K562 (cell line): ENCODE data around the gene LY6G6D. TPM values are rescaled to one million over a fixed set of nuclear protein-coding genes. Genes with fewer than 3 reads are reported as not detected.

Experiments used
- ATF1 ChIP-seq, 2 experiments: fragments of 450-650 bp in 1 of 2; IDR thresholded peaks; 2 replicates each; pipeline ENCODE4 v1.6.1; 2016; ENCODE audit warnings: missing compliant biosample characterization in 1 of 2, missing genetic modification characterization in 1 of 2
- CEBPG ChIP-seq, 3 experiments: fragments of 200-800 bp in 1 of 3; sonication (Bioruptor generic) in 1 of 3; sonication (generic) in 1 of 3; formaldehyde crosslinking in 1 of 3; IDR thresholded peaks in 2 of 3; conservative IDR thresholded peaks in 1 of 3; 2 replicates each; pipeline versions ENCODE4 v1.6.1 to v1.8.0; 2016 to 2022; ENCODE audit warnings: missing compliant biosample characterization in 2 of 3, missing genetic modification characterization in 2 of 3, mild to moderate bottlenecking in 1 of 3, missing genetic modification reagents in 1 of 3
- CREM ChIP-seq: IDR thresholded peaks from 2 replicates; pipeline ENCODE4 v1.6.1; 2014; ENCODE audit warnings: antibody characterized with exemption, low read depth
- DPF2 ChIP-seq: fragments of 450-650 bp; IDR thresholded peaks from 2 replicates; pipeline ENCODE4 v1.6.1; 2016
- EGR1 ChIP-seq: fragments of 450-650 bp; conservative IDR thresholded peaks from 2 replicates; pipeline ENCODE4 v1.6.1; 2017; ENCODE audit warnings: mild to moderate bottlenecking
- ELF4 ChIP-seq: fragments of 450-650 bp; formaldehyde crosslinking; IDR thresholded peaks from 2 replicates; pipeline ENCODE4 v1.4.0; 2022; ENCODE audit warnings: missing genetic modification characterization
- HLTF ChIP-seq: fragments of 450-650 bp; IDR thresholded peaks from 2 replicates; pipeline ENCODE4 v1.6.1; 2016
- HNRNPLL ChIP-seq: fragments of 200-400 bp; formaldehyde crosslinking; IDR thresholded peaks from 2 replicates; pipeline ENCODE4 v1.6.1; 2017; ENCODE audit warnings: low read length, low read depth, mild to moderate bottlenecking; ENCODE audit not compliant: poor library complexity, severe bottlenecking
- KAT7 ChIP-seq: sonication (generic); formaldehyde crosslinking; IDR thresholded peaks from 2 replicates; pipeline ENCODE4 v1.8.0; 2022; ENCODE audit warnings: missing genetic modification reagents, mild to moderate bottlenecking, borderline replicate concordance
- L3MBTL2 ChIP-seq: fragments of 450-650 bp; IDR thresholded peaks from 2 replicates; pipeline ENCODE4 v1.6.1; 2016; ENCODE audit warnings: mild to moderate bottlenecking, moderate library complexity
- SMAD2 ChIP-seq: fragments of 150-350 bp; IDR thresholded peaks from 2 replicates; pipeline ENCODE4 v1.6.1; 2014; ENCODE audit warnings: low read depth, mild to moderate bottlenecking, low read length
- TEAD1 ChIP-seq, 2 experiments: fragments of 450-650 bp in 1 of 2; sonication (generic) in 1 of 2; formaldehyde crosslinking; IDR thresholded peaks; 2 replicates each; pipeline versions ENCODE4 v1.4.0 to v1.8.0; 2020 to 2022; ENCODE audit warnings: mild to moderate bottlenecking in 2 of 2, missing genetic modification reagents in 1 of 2
- THRAP3 ChIP-seq: fragments of 450-650 bp; IDR thresholded peaks from 2 replicates; pipeline ENCODE4 v1.6.1; 2016; ENCODE audit warnings: mild to moderate bottlenecking, inconsistent platforms, borderline replicate concordance
- XRCC3 ChIP-seq: fragments of 450-650 bp; IDR thresholded peaks from 2 replicates; pipeline ENCODE4 v1.6.1; 2017; ENCODE audit warnings: mild to moderate bottlenecking, moderate library complexity
- ZBTB1 ChIP-seq: sonication (generic); formaldehyde crosslinking; IDR thresholded peaks from 2 replicates; pipeline ENCODE4 v1.8.1; 2023; ENCODE audit warnings: missing genetic modification reagents, low read depth, mild to moderate bottlenecking, borderline replicate concordance
- ZNF140 ChIP-seq: fragments of 250-450 bp; sonication (Bioruptor Pico); IDR thresholded peaks from 2 replicates; pipeline ENCODE4 v1.8.0; 2021; ENCODE audit warnings: moderate library complexity, mild to moderate bottlenecking, inconsistent platforms
- ZNF174 ChIP-seq: fragments of 250-450 bp; sonication (Bioruptor Pico); IDR thresholded peaks from 2 replicates; pipeline ENCODE4 v1.4.0; 2020; ENCODE audit warnings: mild to moderate bottlenecking
- ZNF274 ChIP-seq: IDR thresholded peaks from 2 replicates; pipeline ENCODE4 v1.6.1; 2011; ENCODE audit warnings: low read depth, mild to moderate bottlenecking, low read length, moderate library complexity, borderline replicate concordance
- ZNF324 ChIP-seq: fragments of 250-450 bp; sonication (Bioruptor Pico); IDR thresholded peaks from 2 replicates; pipeline ENCODE4 v1.4.0; 2020; ENCODE audit warnings: mild to moderate bottlenecking
- ZNF589 ChIP-seq: fragments of 200-800 bp; sonication (Bioruptor generic); IDR thresholded peaks from 2 replicates; pipeline ENCODE4 v1.6.1; 2016; ENCODE audit warnings: low read depth, missing genetic modification characterization, missing compliant biosample characterization
- polyA plus RNA-seq, 8 experiments: library from polyadenylated mRNA; depleted of rRNA in 4 of 8; stranded (reverse) in 5 of 8; unstranded in 3 of 8; fragments of >200 nt; fragmentation: Nextera tagmentation in 2 of 8; fragmentation: Illumina TruSeq in 1 of 8; extraction: Ambion mirVana in 2 of 8; extraction: Trizol in 1 of 8; gene quantifications; 2 replicates each; pipeline versions ENCODE4 v1.2.1 to v1.2.3, GENCODE V29; 2011 to 2014; ENCODE audit warnings: inconsistent platforms in 1 of 8, missing spikeins in 1 of 8
- total RNA-seq, 7 experiments: library from RNA; depleted of rRNA in 6 of 7; stranded (reverse); fragments of >200 nt in 6 of 7; fragmentation: Illumina TruSeq in 2 of 7; extraction: Trizol in 2 of 7; gene quantifications; 2 replicates each; pipeline versions ENCODE4 v1.2.1 to v1.2.3, GENCODE V29; 2011 to 2021; ENCODE audit warnings: low replicate concordance in 1 of 7
- TF ChIP-seq, protein P1 (sequence below): fragments of 250-450 bp; sonication (Bioruptor Pico); IDR thresholded peaks from 2 replicates; pipeline ENCODE4 v1.9.0; 2021; ENCODE audit warnings: mild to moderate bottlenecking
- TF ChIP-seq, protein P2 (sequence below): sonication (generic); IDR thresholded peaks from 2 replicates; pipeline ENCODE4 v1.6.1; 2016
- TF ChIP-seq, protein P3 (sequence below): fragments of 450-650 bp; conservative IDR thresholded peaks from 2 replicates; pipeline ENCODE4 v1.6.1; 2016; ENCODE audit warnings: missing genetic modification characterization, low read depth, mild to moderate bottlenecking, control low read depth, missing compliant biosample characterization

LY6G6D gene
- total and polyA plus RNA-seq, 9 of the 15 experiments (the other 6 are each of a cell fraction or from before 2014, with no cell fraction given) = 0.30 to 0.38 TPM; not detected in 7

DNA sequence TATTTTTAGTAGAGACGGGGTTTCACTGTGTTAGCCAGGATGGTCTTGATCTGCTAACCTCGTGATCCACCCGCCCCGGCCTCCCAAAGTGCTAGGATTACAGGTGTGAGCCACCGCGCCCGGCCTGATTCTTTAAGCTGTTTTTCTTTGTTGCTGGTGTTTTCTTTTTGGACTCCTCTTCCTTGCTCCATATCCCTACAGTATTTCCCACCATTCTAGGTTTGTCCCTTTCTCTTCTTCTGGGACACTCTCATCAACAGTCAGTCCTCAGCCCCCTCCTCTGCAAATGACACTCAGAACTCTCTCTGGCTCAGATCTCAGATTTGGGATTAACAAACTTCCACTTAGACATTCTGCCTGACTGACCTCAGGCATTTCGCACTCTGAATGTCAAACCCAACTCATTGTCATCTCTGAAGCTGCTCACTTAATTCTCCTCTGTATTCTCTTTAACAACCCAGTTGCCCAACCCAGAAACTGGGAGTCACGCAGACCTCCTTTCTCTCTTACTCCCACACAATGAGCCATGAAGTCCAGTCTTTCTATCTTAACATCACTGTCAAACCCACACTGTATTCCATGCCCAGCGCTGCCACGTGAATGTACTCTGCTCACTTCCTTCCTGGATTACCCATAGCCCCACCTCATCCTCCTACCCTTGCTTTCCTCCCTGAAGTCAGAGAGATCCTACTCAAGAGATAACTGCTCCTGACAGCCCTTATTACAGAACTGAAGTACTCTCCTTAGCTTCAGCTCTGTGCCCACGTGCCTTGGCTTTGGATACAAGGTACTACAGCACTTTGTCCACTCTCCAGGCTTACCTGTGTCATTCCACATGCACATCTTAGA, 10.6 kb downstream of the LY6G6D start (continued):
- TF ChIP-seq KAT7 (CRISPR knock-in tag) = peak; percentile 94
- TF ChIP-seq L3MBTL2 = peak; percentile 82
- TF ChIP-seq HNRNPLL = no peak
- TF ChIP-seq, protein P1, sequence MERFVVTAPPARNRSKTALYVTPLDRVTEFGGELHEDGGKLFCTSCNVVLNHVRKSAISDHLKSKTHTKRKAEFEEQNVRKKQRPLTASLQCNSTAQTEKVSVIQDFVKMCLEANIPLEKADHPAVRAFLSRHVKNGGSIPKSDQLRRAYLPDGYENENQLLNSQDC = no peak
- TF ChIP-seq, protein P2, sequence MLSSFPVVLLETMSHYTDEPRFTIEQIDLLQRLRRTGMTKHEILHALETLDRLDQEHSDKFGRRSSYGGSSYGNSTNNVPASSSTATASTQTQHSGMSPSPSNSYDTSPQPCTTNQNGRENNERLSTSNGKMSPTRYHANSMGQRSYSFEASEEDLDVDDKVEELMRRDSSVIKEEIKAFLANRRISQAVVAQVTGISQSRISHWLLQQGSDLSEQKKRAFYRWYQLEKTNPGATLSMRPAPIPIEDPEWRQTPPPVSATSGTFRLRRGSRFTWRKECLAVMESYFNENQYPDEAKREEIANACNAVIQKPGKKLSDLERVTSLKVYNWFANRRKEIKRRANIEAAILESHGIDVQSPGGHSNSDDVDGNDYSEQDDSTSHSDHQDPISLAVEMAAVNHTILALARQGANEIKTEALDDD = peak; percentile 44; the same call in 1 of the 2 replicates
- no peak for TF ChIP-seq ZNF274
- TF ChIP-seq THRAP3 = no peak
- peak; percentile 70 for TF ChIP-seq EGR1
- TF ChIP-seq SMAD2 = no peak
- TF ChIP-seq ZNF589 (CRISPR knock-in tag) = peak; percentile 93
- peak; percentile 82 for TF ChIP-seq DPF2
- TF ChIP-seq HLTF = no peak
- peak; percentile 97 for TF ChIP-seq ELF4 (CRISPR knock-in tag)
- TF ChIP-seq TEAD1 (CRISPR knock-in tag; IDR thresholded peaks at IDR 0.05) = peak in 1 of 2 experiments; percentile 84; a peak in 2 of 4 replicates
- no peak for TF ChIP-seq CEBPG (CRISPR knock-in tag; IDR thresholded peaks at IDR 0.05)
- peak in 1 of 2 experiments; percentile 82; a peak in 2 of 4 replicates for TF ChIP-seq CEBPG (tag; conservative IDR thresholded peaks at IDR 0.05 in 1 of 2, IDR thresholded peaks at IDR 0.05 in 1 of 2)
- TF ChIP-seq, protein P3, sequence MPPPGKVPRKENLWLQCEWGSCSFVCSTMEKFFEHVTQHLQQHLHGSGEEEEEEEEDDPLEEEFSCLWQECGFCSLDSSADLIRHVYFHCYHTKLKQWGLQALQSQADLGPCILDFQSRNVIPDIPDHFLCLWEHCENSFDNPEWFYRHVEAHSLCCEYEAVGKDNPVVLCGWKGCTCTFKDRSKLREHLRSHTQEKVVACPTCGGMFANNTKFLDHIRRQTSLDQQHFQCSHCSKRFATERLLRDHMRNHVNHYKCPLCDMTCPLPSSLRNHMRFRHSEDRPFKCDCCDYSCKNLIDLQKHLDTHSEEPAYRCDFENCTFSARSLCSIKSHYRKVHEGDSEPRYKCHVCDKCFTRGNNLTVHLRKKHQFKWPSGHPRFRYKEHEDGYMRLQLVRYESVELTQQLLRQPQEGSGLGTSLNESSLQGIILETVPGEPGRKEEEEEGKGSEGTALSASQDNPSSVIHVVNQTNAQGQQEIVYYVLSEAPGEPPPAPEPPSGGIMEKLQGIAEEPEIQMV = peak; percentile 50; the same call in 1 of the 2 replicates
- no peak for TF ChIP-seq XRCC3
- peak; percentile 56; the same call in 1 of the 2 replicates for TF ChIP-seq ZNF324 (CRISPR knock-in tag)
- no peak for TF ChIP-seq ZNF140 (CRISPR knock-in tag)
- 0 out of 2 replicates have a peak, but pooled peaks have one; percentile 84 for TF ChIP-seq ZNF174 (CRISPR knock-in tag)
- TF ChIP-seq ZBTB1 (CRISPR knock-in tag) = no peak
- peak; percentile 47; the same call in 1 of the 2 replicates for TF ChIP-seq CREM
- TF ChIP-seq ATF1 (CRISPR knock-in tag; IDR thresholded peaks at IDR 0.05) = no peak
- peak; percentile 68 for TF ChIP-seq ATF1 (tag; IDR thresholded peaks at IDR 0.05)
